Measurements from ENCODE around the gene ABCC6.

Gene ABCC6

GRCh38 chr16:16169615-16170014, 53.7 kb downstream of the ABCC6 start:
- Histone ChIP-seq H3K9me3 (ENCODE audit: severe bottlenecking) (no peaks in the 10 kb centered on the region), H3K27ac (ENCODE audit: poor library complexity, severe bottlenecking) (no peak overlapping the region), H3K4me3 (ENCODE audit: severe bottlenecking) (no peak overlapping the region), H3K4me1 (ENCODE audit: insufficient read depth, poor library complexity, severe bottlenecking) (no peaks in the 10 kb centered on the region), H3K27me3 (ENCODE audit: insufficient read depth, poor library complexity, severe bottlenecking) (no peaks in the 10 kb centered on the region), H3K36me3 (ENCODE audit: low read depth) (no peaks in the 10 kb centered on the region)
- TF ChIP-seq, protein P1, sequence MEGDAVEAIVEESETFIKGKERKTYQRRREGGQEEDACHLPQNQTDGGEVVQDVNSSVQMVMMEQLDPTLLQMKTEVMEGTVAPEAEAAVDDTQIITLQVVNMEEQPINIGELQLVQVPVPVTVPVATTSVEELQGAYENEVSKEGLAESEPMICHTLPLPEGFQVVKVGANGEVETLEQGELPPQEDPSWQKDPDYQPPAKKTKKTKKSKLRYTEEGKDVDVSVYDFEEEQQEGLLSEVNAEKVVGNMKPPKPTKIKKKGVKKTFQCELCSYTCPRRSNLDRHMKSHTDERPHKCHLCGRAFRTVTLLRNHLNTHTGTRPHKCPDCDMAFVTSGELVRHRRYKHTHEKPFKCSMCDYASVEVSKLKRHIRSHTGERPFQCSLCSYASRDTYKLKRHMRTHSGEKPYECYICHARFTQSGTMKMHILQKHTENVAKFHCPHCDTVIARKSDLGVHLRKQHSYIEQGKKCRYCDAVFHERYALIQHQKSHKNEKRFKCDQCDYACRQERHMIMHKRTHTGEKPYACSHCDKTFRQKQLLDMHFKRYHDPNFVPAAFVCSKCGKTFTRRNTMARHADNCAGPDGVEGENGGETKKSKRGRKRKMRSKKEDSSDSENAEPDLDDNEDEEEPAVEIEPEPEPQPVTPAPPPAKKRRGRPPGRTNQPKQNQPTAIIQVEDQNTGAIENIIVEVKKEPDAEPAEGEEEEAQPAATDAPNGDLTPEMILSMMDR (IDR thresholded peaks at IDR 0.05; ENCODE audit: poor library complexity, severe bottlenecking) = no peak
- no peak for DNase-seq (ENCODE audit: low spot score)
- ATAC-seq (ENCODE audit: low read depth) = no peak

GRCh38 chr16:16168431-16168830, 54.9 kb downstream of the ABCC6 start:
- TF ChIP-seq, protein P1 (IDR thresholded peaks at IDR 0.05; ENCODE audit: poor library complexity, severe bottlenecking) = no peak

GRCh38 chr16:16167927-16168326, 55.4 kb downstream of the ABCC6 start:
- no peak overlapping the region for H3K4me3 ChIP-seq (ENCODE audit: severe bottlenecking)
- no peaks in the 10 kb centered on the region for H3K36me3 ChIP-seq (ENCODE audit: low read depth)
- TF ChIP-seq, protein P1 (IDR thresholded peaks at IDR 0.05; ENCODE audit: poor library complexity, severe bottlenecking) = no peak
- H3K27me3 ChIP-seq (ENCODE audit: insufficient read depth, poor library complexity, severe bottlenecking) = no peaks in the 10 kb centered on the region
- H3K27ac ChIP-seq (ENCODE audit: poor library complexity, severe bottlenecking) = no peak overlapping the region
- H3K9me3 ChIP-seq (ENCODE audit: severe bottlenecking) = no peaks in the 10 kb centered on the region
- no peaks in the 10 kb centered on the region for H3K4me1 ChIP-seq (ENCODE audit: insufficient read depth, poor library complexity, severe bottlenecking)
- ATAC-seq (ENCODE audit: low read depth) = no peak
- no peak for DNase-seq (ENCODE audit: low spot score)

More at GRCh38 chr16:16168431-16168830, 54.9 kb downstream of the ABCC6 start:
- H3K36me3 ChIP-seq (ENCODE audit: low read depth) = no peaks in the 10 kb centered on the region
- no peaks in the 10 kb centered on the region for H3K4me1 ChIP-seq (ENCODE audit: insufficient read depth, poor library complexity, severe bottlenecking)
- DNase-seq (ENCODE audit: low spot score) (no peak), ATAC-seq (ENCODE audit: low read depth) (no peak)
- H3K27ac ChIP-seq (ENCODE audit: poor library complexity, severe bottlenecking) = no peak overlapping the region
- H3K9me3 ChIP-seq (ENCODE audit: severe bottlenecking) = no peaks in the 10 kb centered on the region
- no peak overlapping the region for H3K4me3 ChIP-seq (ENCODE audit: severe bottlenecking)
- no peaks in the 10 kb centered on the region for H3K27me3 ChIP-seq (ENCODE audit: insufficient read depth, poor library complexity, severe bottlenecking)

DNA sequence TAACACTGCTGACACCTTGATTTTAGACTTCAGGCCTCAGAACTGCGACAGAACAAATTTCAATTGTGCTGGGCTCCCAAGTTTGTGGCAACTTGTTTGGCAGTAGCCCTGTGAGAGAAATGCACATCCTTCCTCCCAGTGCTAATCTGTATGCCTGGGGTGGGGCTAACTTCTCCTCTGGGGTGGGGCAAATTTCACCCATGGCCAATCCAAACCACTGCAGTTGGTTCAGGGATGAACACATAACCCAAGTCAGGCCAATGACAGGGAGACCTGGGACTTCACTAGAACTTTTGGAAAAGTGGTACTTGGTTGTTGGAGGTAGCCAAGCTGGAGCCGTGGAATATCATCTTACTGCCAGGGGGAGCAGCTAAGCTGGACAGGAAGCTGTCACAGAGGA, 56.3 kb downstream of the ABCC6 start:
- Histone ChIP-seq H3K27me3 (ENCODE audit: insufficient read depth, poor library complexity, severe bottlenecking) (no peaks in the 10 kb centered on the region), H3K4me3 (ENCODE audit: severe bottlenecking) (no peak overlapping the region), H3K27ac (ENCODE audit: poor library complexity, severe bottlenecking) (no peak overlapping the region), H3K4me1 (ENCODE audit: insufficient read depth, poor library complexity, severe bottlenecking) (no peaks in the 10 kb centered on the region), H3K36me3 (ENCODE audit: low read depth) (no peaks in the 10 kb centered on the region), H3K9me3 (ENCODE audit: severe bottlenecking) (no peaks in the 10 kb centered on the region)
- ATAC-seq (ENCODE audit: low read depth) = no peak
- no peak for DNase-seq (ENCODE audit: low spot score)
- TF ChIP-seq, protein P1 (IDR thresholded peaks at IDR 0.05; ENCODE audit: poor library complexity, severe bottlenecking) = no peak

DNA sequence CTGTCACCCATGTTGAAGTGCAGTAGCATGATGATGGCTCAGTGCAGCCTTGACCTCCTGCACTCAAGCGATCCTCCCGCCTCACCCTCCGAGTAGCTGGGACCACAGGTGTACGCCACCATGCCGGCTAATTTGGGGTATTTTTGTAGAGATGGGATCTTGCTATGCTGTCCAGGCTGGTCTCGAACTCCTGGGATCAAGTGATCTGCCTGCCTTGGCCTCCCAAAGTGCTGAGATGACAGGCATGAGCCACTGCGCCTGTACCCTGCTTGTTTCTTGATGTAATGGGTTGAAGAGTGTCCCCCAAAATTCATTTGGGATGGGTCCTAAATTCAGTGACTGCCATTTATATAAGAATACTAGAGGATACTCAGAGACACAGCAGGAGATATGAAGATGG, 57.2 kb downstream of the ABCC6 start:
- no peak for DNase-seq (ENCODE audit: low spot score)
- TF ChIP-seq, protein P1 (IDR thresholded peaks at IDR 0.05; ENCODE audit: poor library complexity, severe bottlenecking) = no peak
- no peaks in the 10 kb centered on the region for H3K36me3 ChIP-seq (ENCODE audit: low read depth)
- ATAC-seq (ENCODE audit: low read depth) = no peak
- no peaks in the 10 kb centered on the region for H3K4me1 ChIP-seq (ENCODE audit: insufficient read depth, poor library complexity, severe bottlenecking)
- no peaks in the 10 kb centered on the region for H3K9me3 ChIP-seq (ENCODE audit: severe bottlenecking)
- no peaks in the 10 kb centered on the region for H3K27me3 ChIP-seq (ENCODE audit: insufficient read depth, poor library complexity, severe bottlenecking)
- no peak overlapping the region for H3K27ac ChIP-seq (ENCODE audit: poor library complexity, severe bottlenecking)
- no peak overlapping the region for H3K4me3 ChIP-seq (ENCODE audit: severe bottlenecking)
